ENCODE measurements around the gene GMDS. TPM values are rescaled to one million over a fixed set of nuclear protein-coding genes. Genes with fewer than 3 reads are reported as not detected.

The GMDS gene
- total RNA-seq, 1 donor from 2014 or later: 19.9 TPM

GRCh38 chr6:1712451-1712850 is 533.0 kb downstream of the GMDS start:
- Histone ChIP-seq H3K27ac (no peak overlapping the region), H3K4me1 (peaks cover 0 to 4% of the 10 kb centered on the region in 2 donors), H3K27me3 (no peaks in the 10 kb centered on the region), H3K36me3 (no peaks in the 10 kb centered on the region), H3K4me3 (no peak overlapping the region), H3K9me3 (no peaks in the 10 kb centered on the region)
- TF ChIP-seq, protein P1, sequence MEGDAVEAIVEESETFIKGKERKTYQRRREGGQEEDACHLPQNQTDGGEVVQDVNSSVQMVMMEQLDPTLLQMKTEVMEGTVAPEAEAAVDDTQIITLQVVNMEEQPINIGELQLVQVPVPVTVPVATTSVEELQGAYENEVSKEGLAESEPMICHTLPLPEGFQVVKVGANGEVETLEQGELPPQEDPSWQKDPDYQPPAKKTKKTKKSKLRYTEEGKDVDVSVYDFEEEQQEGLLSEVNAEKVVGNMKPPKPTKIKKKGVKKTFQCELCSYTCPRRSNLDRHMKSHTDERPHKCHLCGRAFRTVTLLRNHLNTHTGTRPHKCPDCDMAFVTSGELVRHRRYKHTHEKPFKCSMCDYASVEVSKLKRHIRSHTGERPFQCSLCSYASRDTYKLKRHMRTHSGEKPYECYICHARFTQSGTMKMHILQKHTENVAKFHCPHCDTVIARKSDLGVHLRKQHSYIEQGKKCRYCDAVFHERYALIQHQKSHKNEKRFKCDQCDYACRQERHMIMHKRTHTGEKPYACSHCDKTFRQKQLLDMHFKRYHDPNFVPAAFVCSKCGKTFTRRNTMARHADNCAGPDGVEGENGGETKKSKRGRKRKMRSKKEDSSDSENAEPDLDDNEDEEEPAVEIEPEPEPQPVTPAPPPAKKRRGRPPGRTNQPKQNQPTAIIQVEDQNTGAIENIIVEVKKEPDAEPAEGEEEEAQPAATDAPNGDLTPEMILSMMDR (IDR thresholded peaks at IDR 0.05): no peak
- DNase-seq (ENCODE audit: low spot score in 2 of 2): no peak
- intact Hi-C loops (cut with DNase I): no loop called here

- Histone ChIP-seq H3K4me3 (no peak overlapping the region), H3K4me1 (peaks cover 0 to 3% of the 10 kb centered on the region in 2 donors), H3K27ac (no peak overlapping the region), H3K9me3 (no peaks in the 10 kb centered on the region), H3K27me3 (no peaks in the 10 kb centered on the region), H3K36me3 (no peaks in the 10 kb centered on the region)
- intact Hi-C loops (cut with DNase I): no loop called here
- DNase-seq (ENCODE audit: low spot score in 2 of 2): no peak
- TF ChIP-seq, protein P1 (IDR thresholded peaks at IDR 0.05): no peak
Observed at GRCh38 chr6:1711136-1711535, 534.3 kb downstream of the GMDS start.

- H3K27me3 ChIP-seq: no peaks in the 10 kb centered on the region
- no peak for DNase-seq (ENCODE audit: low spot score in 2 of 2)
- H3K9me3 ChIP-seq: no peaks in the 10 kb centered on the region
- intact Hi-C loops (cut with DNase I): loop anchor here (10.0 kb wide), 1 partner anchor 176 kb away; no protein-coding TSS in a partner anchor
- H3K27ac ChIP-seq: no peak overlapping the region
- no peaks in the 10 kb centered on the region for H3K36me3 ChIP-seq
- H3K4me3 ChIP-seq: no peak overlapping the region
- TF ChIP-seq, protein P1 (IDR thresholded peaks at IDR 0.05): no peak
- peaks cover 0 to 1% of the 10 kb centered on the region in 2 donors for H3K4me1 ChIP-seq
Observed at GRCh38 chr6:1709234-1709641, 536.2 kb downstream of the GMDS start.

- H3K9me3 ChIP-seq: no peaks in the 10 kb centered on the region
- H3K27me3 ChIP-seq: no peaks in the 10 kb centered on the region
- peaks cover 0 to 6% of the 10 kb centered on the region in 2 donors for H3K4me1 ChIP-seq
- no peak overlapping the region for H3K27ac ChIP-seq
- DNase-seq (ENCODE audit: low spot score in 2 of 2): no peak
- intact Hi-C loops (cut with DNase I): loop anchor here (10.0 kb wide), 1 partner anchor 176 kb away; no protein-coding TSS in a partner anchor
- no peaks in the 10 kb centered on the region for H3K36me3 ChIP-seq
- no peak overlapping the region for H3K4me3 ChIP-seq
- TF ChIP-seq, protein P1 (IDR thresholded peaks at IDR 0.05): no peak
Observed at GRCh38 chr6:1708820-1709219, 536.6 kb downstream of the GMDS start.

- peaks cover 5 to 13% of the 10 kb centered on the region in 2 donors for H3K4me1 ChIP-seq
- no peak overlapping the region for H3K27ac ChIP-seq
- no peak overlapping the region for H3K4me3 ChIP-seq
- DNase-seq (ENCODE audit: low spot score in 2 of 2): no peak
- intact Hi-C loops (cut with DNase I): loop anchor here (10.0 kb wide), 1 partner anchor 177 kb away; no protein-coding TSS in a partner anchor
- no peaks in the 10 kb centered on the region for H3K36me3 ChIP-seq
- H3K9me3 ChIP-seq: no peaks in the 10 kb centered on the region
- H3K27me3 ChIP-seq: no peaks in the 10 kb centered on the region
- TF ChIP-seq, protein P1 (IDR thresholded peaks at IDR 0.05): no peak
Observed at GRCh38 chr6:1708122-1708521, 537.3 kb downstream of the GMDS start.

- peaks cover 19 to 30% of the 10 kb centered on the region in 2 donors for H3K4me1 ChIP-seq
- intact Hi-C loops (cut with DNase I): loop anchor here (10.0 kb wide), 1 partner anchor 179 kb away; no protein-coding TSS in a partner anchor
- H3K27ac ChIP-seq: no peak overlapping the region
- no peaks in the 10 kb centered on the region for H3K27me3 ChIP-seq
- DNase-seq (ENCODE audit: low spot score in 2 of 2): no peak
- TF ChIP-seq, protein P1 (IDR thresholded peaks at IDR 0.05): no peak
- no peak overlapping the region for H3K4me3 ChIP-seq
- no peaks in the 10 kb centered on the region for H3K9me3 ChIP-seq
- no peaks in the 10 kb centered on the region for H3K36me3 ChIP-seq
Observed at GRCh38 chr6:1705630-1706029, 539.8 kb downstream of the GMDS start.
